HG03354 (cell line): ENCODE data around the gene POC1B.

Experiments used
- ATAC-seq: cut with Tn5 transposase; IDR thresholded peaks from one replicate; pipeline ENCODE4 v1.9.1; 2021; ENCODE audit warnings: mild to moderate bottlenecking; ENCODE audit not compliant: unreplicated experiment, poor library complexity, severe bottlenecking

Gene POC1B

DNA sequence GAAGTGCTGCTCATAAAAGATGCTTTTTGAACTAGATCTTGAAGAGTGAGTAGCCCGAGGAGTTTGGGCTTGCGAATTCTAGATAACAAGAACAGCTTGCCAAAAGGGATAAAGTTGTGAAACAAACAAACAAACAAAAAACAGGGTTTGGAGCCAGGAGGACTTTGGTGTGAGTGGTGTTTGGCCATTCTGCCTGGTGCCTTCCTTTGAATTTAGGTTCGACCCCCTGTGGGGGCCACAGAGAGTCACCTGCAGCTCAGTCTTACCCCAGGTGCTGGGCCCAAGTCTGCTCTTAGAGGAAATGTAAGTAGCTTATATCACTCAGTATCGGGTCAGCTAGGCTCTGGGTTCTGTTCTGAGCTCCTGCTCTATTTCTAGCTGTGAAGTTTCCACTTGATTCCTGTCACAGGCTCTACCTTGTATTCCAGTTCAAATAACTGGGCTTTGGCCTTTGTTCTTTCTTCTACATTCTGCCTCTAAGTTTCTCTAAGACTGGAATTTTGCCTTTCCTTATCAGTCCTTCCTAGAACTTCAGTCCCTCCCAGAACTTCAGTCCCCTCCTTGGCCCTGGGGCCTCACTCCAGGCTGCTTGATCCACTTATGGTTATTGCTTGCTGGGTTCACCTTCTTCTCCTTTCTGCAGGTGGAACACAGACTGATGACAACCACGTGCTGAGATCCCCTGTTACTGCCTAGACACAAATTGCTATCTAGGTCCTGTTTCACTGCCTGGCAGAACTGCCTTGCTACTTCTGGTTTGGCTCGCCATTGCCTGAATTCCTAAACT is 153.1 kb downstream of the POC1B start:
- ATAC-seq: no peak

DNA sequence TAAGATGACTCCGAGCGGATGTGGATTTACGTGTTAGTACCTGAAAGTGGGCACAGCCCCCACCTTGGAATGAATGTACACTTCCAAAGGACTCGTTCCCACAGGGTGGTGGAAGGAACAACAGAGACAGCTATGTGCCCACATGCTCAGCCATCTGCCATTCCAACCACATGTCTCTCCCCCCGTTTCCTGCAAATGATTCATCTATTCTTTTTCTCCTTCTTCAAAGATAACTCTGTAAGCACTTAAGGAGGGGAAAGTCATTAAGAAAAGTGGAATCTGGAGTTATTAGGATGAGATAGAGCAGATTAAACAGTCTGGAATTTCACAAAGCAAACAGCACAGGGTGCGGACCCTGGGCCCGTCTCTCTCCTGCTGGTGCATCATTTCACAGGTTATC is 155.0 kb downstream of the POC1B start:
- ATAC-seq: no peak

DNA sequence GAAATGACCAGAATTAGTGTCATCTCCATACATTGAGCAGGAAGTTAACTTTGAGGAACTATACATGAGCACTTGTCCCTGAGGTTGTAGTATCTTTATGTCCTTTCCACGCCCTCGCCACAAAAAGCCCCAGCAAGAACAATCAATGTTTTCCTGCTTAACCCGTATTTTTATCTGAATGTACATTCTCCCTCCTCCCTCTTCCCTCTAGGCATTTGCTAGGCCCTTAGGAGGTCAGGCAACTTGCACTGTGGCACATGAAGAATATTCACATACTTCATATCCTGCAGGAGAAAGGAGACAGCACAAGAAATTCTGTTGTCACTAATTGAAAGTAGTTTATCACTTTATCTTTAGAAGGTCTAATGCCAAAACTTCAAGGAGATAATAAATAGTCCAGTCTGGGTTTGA is 155.4 kb downstream of the POC1B start:
- ATAC-seq: no peak
